CD4-positive, alpha-beta T cell treated with Interleukin-6 for 4 hours (primary cell): Measurements from ENCODE around the gene PROM1.

Experiments
- DNase-seq: peaks from one replicate; pipeline ENCODE4 v3.0.0-alpha.2; 2020; ENCODE audit warnings: mixed read lengths

The PROM1 gene

DNA sequence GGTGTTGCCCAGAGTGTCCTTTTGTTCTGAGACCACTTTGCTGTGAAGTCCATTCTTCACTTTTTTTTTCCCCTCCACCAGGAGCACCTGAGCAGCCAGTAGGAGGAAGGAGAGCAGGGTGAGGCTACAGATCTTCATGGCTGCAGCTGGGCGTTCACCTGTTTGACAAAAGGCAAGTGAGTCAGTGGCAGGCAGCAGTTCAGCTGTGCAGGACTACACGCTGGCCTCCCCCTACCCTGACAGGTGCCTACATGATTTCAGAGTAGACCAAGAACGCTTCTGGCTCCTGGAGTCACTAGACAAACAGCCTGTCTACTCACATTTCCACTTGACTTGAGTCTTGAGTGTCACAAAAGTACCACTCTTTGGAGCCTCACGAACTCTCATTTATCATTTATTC, 147.3 kb downstream of the PROM1 start:
- no peak for DNase-seq

DNA sequence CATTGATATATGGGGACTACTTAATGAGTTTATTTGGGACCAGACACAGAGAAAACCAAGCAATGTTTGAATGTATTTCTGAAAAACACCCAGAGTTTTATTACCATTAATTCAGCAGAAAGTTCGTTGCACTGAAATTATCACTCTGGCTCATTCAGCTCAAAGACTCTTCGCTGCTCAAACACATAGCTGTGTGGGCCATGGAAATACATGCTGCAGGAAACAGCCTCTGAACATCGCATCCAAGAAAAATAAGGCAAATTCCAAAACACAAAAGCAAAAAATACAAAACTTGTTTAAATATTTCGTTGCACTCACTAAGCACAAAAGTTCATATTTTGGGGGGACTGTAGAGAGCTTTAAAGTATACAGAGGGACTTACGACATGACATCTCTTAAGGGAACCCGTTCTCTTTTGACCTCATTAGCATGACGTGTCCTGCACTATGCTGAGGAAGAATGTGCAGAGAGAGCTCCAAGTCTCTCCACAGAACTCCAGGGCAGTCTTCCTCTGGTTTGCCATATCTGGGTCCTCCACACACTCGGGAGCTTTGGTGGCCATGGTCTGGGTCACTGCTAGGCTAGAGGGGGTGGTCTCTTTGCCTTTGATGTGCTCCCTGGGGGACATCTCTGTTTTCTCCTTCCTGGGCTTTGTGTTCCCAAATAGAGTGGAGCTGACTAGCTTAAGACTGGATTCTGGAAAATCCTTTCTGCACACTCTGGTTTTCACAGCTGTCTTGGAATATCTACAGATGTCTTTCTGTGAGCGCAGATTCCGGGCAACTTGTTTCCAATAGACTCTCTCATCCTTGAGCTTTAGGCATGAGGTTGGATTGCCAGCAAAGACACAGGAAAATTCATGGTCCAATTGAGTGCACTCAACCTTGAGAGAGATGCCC, 148.1 kb downstream of the PROM1 start:
- no peak for DNase-seq

DNA sequence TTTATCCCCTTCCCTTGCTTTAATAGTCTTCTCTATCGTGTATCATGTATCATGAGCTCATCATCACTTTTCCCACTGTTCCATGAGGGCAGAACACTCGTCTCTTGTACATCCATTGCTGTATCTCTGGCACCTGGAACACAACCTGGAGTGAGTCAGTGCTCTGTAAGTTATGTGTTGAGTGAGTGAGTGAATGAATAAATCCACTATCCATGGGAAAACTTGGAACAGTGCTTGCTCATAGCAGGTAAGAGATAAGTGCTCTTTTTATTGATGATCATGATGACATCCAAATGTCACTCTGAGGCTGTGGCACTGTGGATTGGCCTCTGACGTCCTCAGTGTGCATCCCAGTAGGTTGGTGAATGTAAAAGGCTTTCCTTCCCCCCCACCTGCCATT, 149.6 kb downstream of the PROM1 start:
- DNase-seq: no peak

DNA sequence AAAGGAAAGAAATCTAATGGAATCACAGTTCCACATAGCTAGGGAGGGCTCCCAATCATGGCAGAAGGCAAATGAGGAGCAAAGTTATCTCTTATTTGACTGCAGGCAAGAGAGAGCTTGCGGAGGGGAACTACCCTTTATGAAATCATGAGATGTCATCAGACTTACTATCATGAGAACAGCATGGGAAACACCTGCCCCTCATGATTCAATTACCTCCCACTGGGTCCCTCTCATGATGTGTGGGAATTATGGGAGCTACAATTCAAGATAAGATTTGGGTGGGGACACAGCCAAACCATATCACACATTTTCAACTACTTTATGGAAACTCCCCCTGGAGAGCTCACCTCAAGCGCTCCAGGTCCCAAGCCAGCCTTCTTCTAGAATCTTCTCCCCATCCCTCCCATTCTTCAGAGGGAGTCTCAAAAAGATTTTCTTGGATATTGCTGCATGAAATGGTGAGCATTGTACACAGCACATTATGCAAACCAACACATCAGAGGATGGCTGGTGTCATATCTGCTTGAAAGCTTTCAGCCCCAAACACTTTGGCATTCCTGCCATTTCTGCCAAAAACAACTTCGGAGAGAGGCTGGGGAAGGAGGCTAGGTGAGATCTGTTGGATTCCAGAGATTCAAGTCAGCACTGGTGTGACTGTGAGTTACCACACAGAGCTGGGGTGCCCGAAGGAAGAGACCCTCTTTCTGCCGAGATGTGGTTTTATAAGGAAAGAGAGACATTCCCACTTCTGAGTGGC, 152.2 kb downstream of the PROM1 start:
- DNase-seq: no peak

DNA sequence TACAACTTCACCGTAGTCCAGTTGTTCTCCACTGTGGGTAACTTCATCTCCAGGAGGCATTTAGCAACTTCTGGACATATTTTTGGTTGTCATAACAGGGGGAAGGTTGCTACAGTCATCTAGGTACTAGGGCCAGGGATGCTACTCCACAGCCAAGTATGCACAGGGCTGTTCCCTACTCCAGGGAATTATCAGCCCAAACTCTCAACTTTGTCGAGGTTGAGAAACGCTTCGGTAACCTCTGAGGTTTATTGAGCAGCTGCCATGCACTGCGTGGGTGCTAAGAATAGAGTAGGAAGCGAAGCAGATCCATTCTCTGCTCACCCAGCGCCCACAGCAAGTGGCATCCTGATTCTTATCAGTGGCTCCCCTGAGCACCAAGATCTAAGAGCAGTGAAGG, 153.5 kb downstream of the PROM1 start:
- DNase-seq: no peak

DNA sequence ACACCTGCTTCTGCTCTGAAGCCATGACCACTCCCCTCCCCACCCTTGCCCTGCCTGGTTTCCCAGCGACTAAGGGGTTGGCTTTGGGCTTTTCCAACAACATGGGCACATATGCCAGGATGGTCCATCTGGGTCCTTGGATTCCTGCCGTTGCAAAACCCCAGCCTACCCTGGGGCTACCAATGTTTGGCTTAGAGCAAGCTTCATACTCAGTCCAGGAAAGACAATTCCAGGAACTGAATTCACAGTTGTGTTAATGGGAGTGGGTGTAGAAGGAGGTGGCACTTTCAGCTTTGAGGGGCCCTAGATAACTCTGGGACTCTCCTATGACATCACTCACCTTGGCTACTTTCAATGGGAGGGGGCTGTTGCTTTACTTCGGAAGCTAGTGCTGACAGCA, 154.3 kb downstream of the PROM1 start:
- DNase-seq: no peak

DNA sequence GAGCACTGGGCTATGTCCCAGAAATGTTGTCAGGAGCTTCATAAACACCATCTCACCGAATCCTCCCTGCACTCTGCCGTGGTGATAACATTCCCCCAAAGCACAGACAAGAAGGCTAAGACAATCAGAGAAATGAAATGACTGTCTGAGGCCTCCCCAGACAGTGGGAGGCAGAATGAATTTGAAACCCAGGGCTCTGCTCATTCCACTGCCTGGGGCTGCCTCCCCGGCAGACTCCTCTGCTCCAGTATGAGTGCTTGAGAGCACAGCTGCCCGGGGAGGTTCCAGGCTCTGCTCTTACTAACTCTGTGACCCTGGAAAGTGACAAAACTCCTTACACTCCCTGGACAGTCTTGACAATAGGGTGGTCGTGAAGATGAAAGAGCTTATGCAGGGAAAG, 154.9 kb downstream of the PROM1 start:
- no peak for DNase-seq

DNA sequence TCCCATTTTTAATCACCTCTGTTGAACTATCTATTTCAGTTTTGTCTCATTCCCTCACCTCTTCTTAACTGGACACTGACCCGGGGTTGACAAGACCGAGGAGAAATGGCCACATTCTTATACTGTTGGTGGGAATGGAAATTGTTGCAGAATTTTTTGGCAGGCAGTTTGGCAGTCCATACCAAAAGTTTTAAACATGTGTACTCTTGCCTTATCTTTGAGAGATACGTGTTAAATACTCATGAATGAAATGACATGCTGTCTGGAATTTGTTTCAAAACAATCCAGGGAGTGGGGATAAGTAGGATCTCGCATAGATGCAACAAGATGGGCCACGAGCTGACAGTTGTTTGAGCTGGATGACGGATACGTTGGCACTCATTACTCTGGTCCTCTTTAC, 157.3 kb downstream of the PROM1 start:
- no peak for DNase-seq

DNA sequence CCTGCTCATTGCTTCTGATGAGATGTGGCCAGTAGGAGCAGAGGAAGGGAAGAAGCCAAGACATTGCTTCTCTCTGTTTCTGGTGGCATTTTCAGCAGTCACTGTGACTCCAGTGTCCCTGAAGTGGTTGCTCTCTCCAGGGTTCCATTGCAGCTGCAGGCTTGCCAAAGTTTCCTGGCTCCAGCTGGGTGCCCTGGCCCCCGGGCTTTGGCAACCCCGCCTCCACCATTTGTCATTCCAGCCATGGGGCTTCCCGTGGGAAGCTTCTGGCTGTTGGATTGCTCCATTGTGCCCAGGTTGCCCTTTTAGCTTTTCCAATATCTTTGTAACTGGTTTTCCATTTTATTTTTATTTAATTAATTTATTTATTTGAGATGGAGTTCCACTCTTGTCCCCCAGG, 158.0 kb downstream of the PROM1 start:
- no peak for DNase-seq

DNA sequence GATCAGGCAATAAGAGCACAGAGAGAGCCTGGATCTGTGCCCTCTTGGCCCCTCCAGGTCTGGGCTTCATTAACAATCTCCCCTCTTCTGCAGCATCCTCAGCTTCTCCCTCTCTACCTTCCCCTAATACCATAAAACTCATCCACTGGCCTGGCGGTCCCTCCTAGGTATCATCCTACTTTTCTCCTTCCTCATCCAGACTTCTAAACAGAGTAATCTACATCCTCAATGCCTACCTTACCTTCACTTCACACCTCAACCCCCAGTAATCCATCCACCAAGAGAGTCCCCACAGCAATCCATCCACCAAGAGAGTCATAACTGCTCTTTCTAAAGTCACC, 162.3 kb downstream of the PROM1 start:
- DNase-seq: no peak

DNA sequence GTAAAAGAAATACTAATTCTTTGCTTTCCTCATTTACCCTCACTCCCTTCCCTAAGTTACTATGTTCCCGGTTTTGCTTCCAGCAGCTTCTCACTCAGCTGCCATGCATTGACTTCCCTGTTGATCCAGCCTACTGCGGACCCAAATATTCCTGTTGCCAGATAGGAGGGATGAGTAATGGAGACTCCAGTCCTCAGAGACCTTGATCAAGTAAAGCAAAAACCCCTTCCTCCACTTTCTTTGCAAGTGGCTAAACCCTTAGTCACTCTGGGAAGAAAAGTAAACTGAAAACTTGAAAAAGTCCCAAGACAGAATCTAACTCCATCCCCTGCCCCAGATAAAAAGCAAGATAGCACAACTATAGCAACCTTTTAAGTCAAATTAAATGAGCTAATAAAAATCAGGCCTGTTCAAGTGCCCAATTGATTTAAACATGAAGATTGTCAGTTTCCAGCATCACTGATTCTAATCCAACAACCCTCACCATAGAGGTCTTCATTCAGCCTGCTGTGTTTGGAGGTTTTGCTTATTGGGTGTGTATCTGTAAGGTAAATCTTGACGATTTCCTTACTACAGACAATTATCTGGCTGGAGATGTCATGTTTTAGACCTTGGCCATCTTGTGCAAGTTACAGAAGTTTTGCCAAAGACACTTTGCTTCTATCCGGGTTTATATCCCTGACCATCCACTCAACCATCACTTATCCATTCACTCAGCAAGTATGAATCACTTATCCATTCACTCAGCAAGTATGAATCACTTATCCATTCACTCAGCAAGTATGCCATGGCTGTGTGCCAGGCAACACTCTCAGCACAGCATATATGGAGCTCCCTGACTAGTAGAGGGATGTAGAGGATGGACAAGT, 162.9 kb downstream of the PROM1 start:
- DNase-seq: no peak

DNA sequence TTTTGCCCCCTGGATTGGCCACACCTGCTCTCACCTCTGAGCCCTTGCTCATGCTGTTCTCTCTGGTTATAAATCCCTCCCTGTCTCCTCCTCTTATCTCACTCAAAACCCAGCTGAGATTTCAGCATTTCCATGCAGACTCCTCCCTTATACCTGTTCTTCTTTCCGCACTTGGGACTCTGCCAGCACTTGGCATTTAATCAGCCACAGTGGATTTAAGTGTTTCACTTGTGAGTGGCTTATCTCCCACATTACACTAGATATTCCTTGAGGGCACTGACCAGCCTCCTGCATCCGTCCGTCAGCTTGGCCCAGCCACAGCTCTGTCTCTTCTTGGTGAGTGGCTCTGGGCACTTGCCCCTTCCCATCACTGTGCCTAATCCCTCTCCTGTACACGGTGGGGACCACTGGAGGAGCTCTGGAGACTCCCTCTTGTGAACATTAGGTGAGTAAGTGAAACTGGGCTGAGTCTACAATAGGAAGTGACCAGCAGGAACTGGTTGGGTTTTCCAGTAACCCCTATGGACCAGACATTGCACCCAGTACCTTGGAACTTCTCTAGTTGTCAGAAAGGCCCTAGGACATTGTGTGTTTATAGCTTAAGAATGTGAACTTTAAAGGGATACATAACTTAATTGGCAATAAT, 165.2 kb downstream of the PROM1 start:
- DNase-seq: no peak
